Astrocyte of the spinal cord (primary cell): Measurements from ENCODE around the gene C16orf74.

Source experiments
- DNase-seq: peaks from one replicate; pipeline ENCODE4 v3.0.0; 2011; ENCODE audit warnings: low read depth, low spot score
- H3K4me3 ChIP-seq: 2 replicates; pipeline ENCODE4 v1.5.1; 2011; ENCODE audit warnings: low read depth, mild to moderate bottlenecking, low read length, moderate library complexity
- in situ Hi-C: cut with HindIII; loops from 2 replicates; pipeline ENCODE4 v1.10.0; 2017; ENCODE audit warnings: low sequenced_read_pairs
- TF ChIP-seq, protein P1 (sequence below): IDR thresholded peaks from 2 replicates; pipeline ENCODE4 v1.5.1; 2012; ENCODE audit warnings: low read depth, mild to moderate bottlenecking, low read length, inconsistent platforms

C16orf74 gene

DNA sequence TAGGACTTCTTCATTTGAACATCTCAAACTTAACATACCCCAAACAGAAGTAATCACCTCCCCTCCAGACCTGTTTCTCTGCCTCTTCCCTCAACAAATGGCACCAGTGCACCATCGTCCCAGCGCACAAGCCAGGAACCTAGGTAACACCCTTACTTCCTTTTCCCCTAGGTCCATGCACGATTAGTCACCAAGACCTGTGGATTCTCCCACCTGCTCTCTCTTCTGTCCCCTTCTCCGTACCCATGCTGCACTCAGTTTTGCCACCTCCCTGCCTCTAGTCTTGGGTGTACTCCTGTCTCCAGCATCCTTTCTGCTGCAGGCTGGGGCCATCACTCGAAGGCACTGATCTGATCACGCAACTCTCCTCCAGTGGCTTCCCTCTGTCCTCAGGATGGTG lies 45.3 kb upstream of the C16orf74 start:
- TF ChIP-seq, protein P1, sequence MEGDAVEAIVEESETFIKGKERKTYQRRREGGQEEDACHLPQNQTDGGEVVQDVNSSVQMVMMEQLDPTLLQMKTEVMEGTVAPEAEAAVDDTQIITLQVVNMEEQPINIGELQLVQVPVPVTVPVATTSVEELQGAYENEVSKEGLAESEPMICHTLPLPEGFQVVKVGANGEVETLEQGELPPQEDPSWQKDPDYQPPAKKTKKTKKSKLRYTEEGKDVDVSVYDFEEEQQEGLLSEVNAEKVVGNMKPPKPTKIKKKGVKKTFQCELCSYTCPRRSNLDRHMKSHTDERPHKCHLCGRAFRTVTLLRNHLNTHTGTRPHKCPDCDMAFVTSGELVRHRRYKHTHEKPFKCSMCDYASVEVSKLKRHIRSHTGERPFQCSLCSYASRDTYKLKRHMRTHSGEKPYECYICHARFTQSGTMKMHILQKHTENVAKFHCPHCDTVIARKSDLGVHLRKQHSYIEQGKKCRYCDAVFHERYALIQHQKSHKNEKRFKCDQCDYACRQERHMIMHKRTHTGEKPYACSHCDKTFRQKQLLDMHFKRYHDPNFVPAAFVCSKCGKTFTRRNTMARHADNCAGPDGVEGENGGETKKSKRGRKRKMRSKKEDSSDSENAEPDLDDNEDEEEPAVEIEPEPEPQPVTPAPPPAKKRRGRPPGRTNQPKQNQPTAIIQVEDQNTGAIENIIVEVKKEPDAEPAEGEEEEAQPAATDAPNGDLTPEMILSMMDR, result no peak
- no peak for DNase-seq
- H3K4me3 ChIP-seq, result no peak overlapping the region
- in situ Hi-C loops, result no loop called here

GRCh38 chr16:85794696-85795095 lies 43.8 kb upstream of the C16orf74 start:
- in situ Hi-C loops, result no loop called here

DNA sequence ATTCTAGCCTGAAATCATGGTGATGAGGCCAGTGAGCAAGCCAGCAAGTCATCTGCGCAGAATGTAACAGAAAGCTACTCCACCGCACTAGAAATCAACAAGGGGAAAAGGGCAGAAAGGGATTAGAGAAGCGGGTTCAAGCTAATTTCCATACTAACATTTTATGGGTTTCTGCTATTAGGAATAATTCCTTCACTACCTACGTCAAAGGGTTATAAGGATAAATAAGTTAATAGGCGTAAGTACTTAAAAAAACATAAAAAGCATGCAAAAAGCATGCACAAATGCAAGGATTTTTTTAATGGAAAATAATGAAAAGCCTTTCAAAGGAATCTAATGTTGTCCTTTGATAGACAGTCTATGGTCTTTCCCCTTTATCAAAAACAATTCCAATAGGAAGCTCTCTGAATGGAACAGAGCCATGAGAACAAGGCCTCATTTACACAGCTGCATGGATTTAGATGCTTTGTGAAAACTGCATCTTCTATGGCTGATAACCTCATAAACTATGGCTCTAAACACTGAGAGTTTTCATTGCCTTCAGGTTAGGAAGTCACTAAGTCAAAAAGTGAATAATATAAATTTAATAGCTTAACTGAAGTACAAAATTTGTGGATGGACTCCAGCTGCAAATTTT lies 42.9 kb upstream of the C16orf74 start:
- H3K4me3 ChIP-seq, result no peak overlapping the region
- in situ Hi-C loops, result no loop called here
- no peak for DNase-seq
- TF ChIP-seq, protein P1, result no peak

More at GRCh38 chr16:85794696-85795095, 43.8 kb upstream of the C16orf74 start:
- TF ChIP-seq, protein P1, result no peak
- no peak overlapping the region for H3K4me3 ChIP-seq
- no peak for DNase-seq

DNA sequence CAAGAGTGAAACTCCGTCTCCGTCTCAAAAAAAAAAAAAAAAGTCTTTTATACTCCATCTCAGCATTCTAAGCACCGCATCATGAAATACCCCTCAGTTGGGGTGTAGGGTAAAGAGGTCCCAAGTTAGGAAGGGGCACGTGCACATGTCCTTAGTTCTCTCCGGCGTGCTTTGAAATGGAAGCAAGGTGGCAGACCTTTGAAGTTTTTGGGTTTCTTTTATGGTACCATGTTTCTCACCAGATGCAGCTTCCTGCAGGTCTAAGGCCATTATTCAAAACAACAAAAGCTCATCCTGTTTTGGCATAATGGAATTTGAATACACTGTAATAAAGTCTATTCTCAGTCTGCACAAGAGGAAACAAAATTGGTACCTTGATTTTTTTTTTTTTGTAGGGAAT lies 38.9 kb upstream of the C16orf74 start:
- DNase-seq, result no peak
- H3K4me3 ChIP-seq, result no peak overlapping the region
- TF ChIP-seq, protein P1, result no peak
- in situ Hi-C loops, result no loop called here

DNA sequence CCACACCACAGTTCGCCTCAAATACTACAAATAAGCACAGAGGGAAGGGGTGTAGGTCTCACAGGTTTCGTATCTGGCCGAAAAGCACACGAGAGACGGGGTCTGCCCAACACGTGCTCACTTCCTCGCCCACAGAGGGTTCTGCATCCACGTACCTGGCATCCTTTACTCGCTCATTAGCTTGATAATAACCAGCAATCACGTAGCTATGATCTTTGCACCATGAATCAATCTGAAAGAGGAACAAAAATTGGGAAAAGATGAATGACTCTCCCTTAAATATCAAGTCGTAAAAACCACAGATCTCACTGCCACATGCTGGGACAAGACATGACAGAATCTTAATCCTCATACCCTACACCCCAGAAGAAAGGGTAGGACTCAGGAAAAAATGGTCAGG lies 37.9 kb upstream of the C16orf74 start:
- no peak for DNase-seq
- H3K4me3 ChIP-seq, result no peak overlapping the region
- in situ Hi-C loops, result no loop called here
- TF ChIP-seq, protein P1, result no peak

- TF ChIP-seq, protein P1, result no peak
- no peak overlapping the region for H3K4me3 ChIP-seq
- in situ Hi-C loops, result no loop called here
- no peak for DNase-seq
Measured at GRCh38 chr16:85785927-85786326, 35.0 kb upstream of the C16orf74 start.
